HepG2 (cell line): ENCODE measurements around the gene PGA4. TPM values are rescaled to one million over a fixed set of nuclear protein-coding genes. Genes with fewer than 3 reads are reported as not detected.
A peak's percentile ranks its signal among the peaks of the same experiment; 100 is the strongest.

Experiments
- CEBPB ChIP-seq: IDR thresholded peaks from 2 replicates; pipeline ENCODE4 v1.6.1; 2011; ENCODE audit warnings: low read depth, low read length, improper control_type of control experiment, borderline replicate concordance
- ETV6 ChIP-seq: sonication (generic); formaldehyde crosslinking; conservative IDR thresholded peaks from 2 replicates; pipeline ENCODE4 v1.4.0; 2020; ENCODE audit warnings: missing genetic modification reagents
- FOXA3 ChIP-seq: IDR thresholded peaks from 2 replicates; pipeline ENCODE4 v1.6.1; 2016; ENCODE audit warnings: missing genetic modification reagents, missing compliant biosample characterization
- FOXC1 ChIP-seq: sonication (generic); formaldehyde crosslinking; IDR thresholded peaks from 2 replicates; pipeline ENCODE4 v1.8.0; 2022; ENCODE audit warnings: mild to moderate bottlenecking, missing genetic modification reagents, borderline replicate concordance
- IRX3 ChIP-seq: sonication (generic); formaldehyde crosslinking; IDR thresholded peaks from 2 replicates; pipeline ENCODE4 v1.8.1; 2023; ENCODE audit warnings: mild to moderate bottlenecking, low read depth, missing genetic modification reagents, borderline replicate concordance
- ISL2 ChIP-seq: sonication (generic); formaldehyde crosslinking; IDR thresholded peaks from 2 replicates; pipeline ENCODE4 v1.5.0; 2020; ENCODE audit warnings: missing genetic modification reagents
- NONO ChIP-seq, 2 experiments: fragments of 450-650 bp in 1 of 2; sonication (generic) in 1 of 2; formaldehyde crosslinking in 1 of 2; IDR thresholded peaks in 1 of 2; conservative IDR thresholded peaks in 1 of 2; 2 replicates each; pipeline versions ENCODE4 v1.6.1 to v1.8.0; 2017 to 2022; ENCODE audit warnings: mild to moderate bottlenecking in 1 of 2, missing genetic modification reagents in 1 of 2, moderate library complexity in 1 of 2
- NR2F2 ChIP-seq: IDR thresholded peaks from 2 replicates; pipeline ENCODE4 v1.6.1; 2012; ENCODE audit warnings: low read depth, inconsistent platforms, borderline replicate concordance
- SYNCRIP ChIP-seq: fragments of 200-400 bp; formaldehyde crosslinking; IDR thresholded peaks from 2 replicates; pipeline ENCODE4 v1.6.1; 2018; ENCODE audit warnings: mild to moderate bottlenecking, low read depth, low read length; ENCODE audit not compliant: insufficient read depth
- TAF15 ChIP-seq: fragments of 200-400 bp; formaldehyde crosslinking; IDR thresholded peaks from one replicate; pipeline ENCODE4 v1.6.1; 2018; ENCODE audit warnings: mild to moderate bottlenecking, low read depth, low read length; ENCODE audit not compliant: poor library complexity, severe bottlenecking
- ZBTB38 ChIP-seq: sonication (generic); formaldehyde crosslinking; IDR thresholded peaks from 2 replicates; pipeline ENCODE4 v1.5.1; 2020; ENCODE audit warnings: mild to moderate bottlenecking, missing genetic modification reagents
- ZFP90 ChIP-seq: sonication (generic); formaldehyde crosslinking; IDR thresholded peaks from 2 replicates; pipeline ENCODE4 v1.8.0; 2022; ENCODE audit warnings: missing genetic modification reagents, mild to moderate bottlenecking, inconsistent platforms, borderline replicate concordance
- ZMAT3 ChIP-seq: sonication (generic); formaldehyde crosslinking; conservative IDR thresholded peaks from 2 replicates; pipeline ENCODE4 v1.7.0; 2021; ENCODE audit warnings: missing genetic modification reagents
- ZNF543 ChIP-seq: sonication (generic); formaldehyde crosslinking; IDR thresholded peaks from 2 replicates; pipeline ENCODE4 v1.4.0; 2020; ENCODE audit warnings: mild to moderate bottlenecking, missing genetic modification reagents
- ZNF605 ChIP-seq: sonication (generic); formaldehyde crosslinking; IDR thresholded peaks from 2 replicates; pipeline ENCODE4 v1.8.0; 2022; ENCODE audit warnings: mild to moderate bottlenecking, missing genetic modification reagents
- ZNF710 ChIP-seq: sonication (generic); formaldehyde crosslinking; IDR thresholded peaks from 2 replicates; pipeline ENCODE4 v1.5.0; 2020; ENCODE audit warnings: mild to moderate bottlenecking, missing genetic modification reagents, borderline replicate concordance
- ZSCAN12 ChIP-seq: sonication (generic); formaldehyde crosslinking; IDR thresholded peaks from 2 replicates; pipeline ENCODE4 v1.9.0; 2021; ENCODE audit warnings: mild to moderate bottlenecking, missing genetic modification reagents
- polyA plus RNA-seq, 8 experiments: library from polyadenylated mRNA; depleted of rRNA in 3 of 8; stranded (reverse) in 7 of 8; unstranded in 1 of 8; fragments of >200 nt; fragmentation: Illumina TruSeq in 4 of 8; extraction: Trizol in 4 of 8; gene quantifications; 2 replicates each; pipeline versions ENCODE4 v1.2.1 to v1.2.3, GENCODE V29; 2011 to 2016; ENCODE audit warnings: low read depth in 4 of 8, missing spikeins in 1 of 8, mixed read lengths in 1 of 8; ENCODE audit not compliant: insufficient read depth in 1 of 8
- total RNA-seq, 5 experiments: library from RNA; depleted of rRNA; stranded (reverse); fragments of >200 nt; fragmentation: Illumina TruSeq; extraction: Trizol; gene quantifications; 2 replicates each; pipeline ENCODE4 v1.2.3, GENCODE V29; 2016; ENCODE audit warnings: low read depth in 1 of 5
- TF ChIP-seq, protein P1 (sequence below): IDR thresholded peaks from 2 replicates; pipeline ENCODE4 v1.4.0; 2020; ENCODE audit warnings: mild to moderate bottlenecking, missing genetic modification reagents
- TF ChIP-seq, protein P2 (sequence below): sonication (generic); formaldehyde crosslinking; IDR thresholded peaks from 2 replicates; pipeline ENCODE4 v1.8.1; 2023; ENCODE audit warnings: missing genetic modification reagents, inconsistent platforms, borderline replicate concordance
- TF ChIP-seq, protein P3 (sequence below): IDR thresholded peaks from 2 replicates; pipeline ENCODE4 v1.6.1; 2016; ENCODE audit warnings: mild to moderate bottlenecking
- TF ChIP-seq, protein P4 (sequence below): sonication (generic); formaldehyde crosslinking; IDR thresholded peaks from 2 replicates; pipeline ENCODE4 v1.4.0; 2020; ENCODE audit warnings: mild to moderate bottlenecking, missing genetic modification reagents

PGA4 gene
- total and polyA plus RNA-seq, 2 of the 13 experiments (the other 11 are each of a cell fraction or from before 2014, with no cell fraction given): not detected

- TF ChIP-seq ZNF710 (CRISPR knock-in tag) (no peak), ZSCAN12 (CRISPR knock-in tag) (peak; percentile 49; the same call in 1 of the 2 replicates), ZMAT3 (no peak; the same call in none of the 2 replicates), ZBTB38 (CRISPR knock-in tag) (peak; percentile 85; the same call in 1 of the 2 replicates), NR2F2 (peak; percentile 45; the same call in 1 of the 2 replicates), NONO (IDR thresholded peaks at IDR 0.05) (no peak), NONO (CRISPR knock-in tag; conservative IDR thresholded peaks at IDR 0.05) (no peak), ZFP90 (CRISPR knock-in tag) (no peak), ZNF605 (no peak), TAF15 (no peak), ZNF543 (CRISPR knock-in tag) (no peak), ETV6 (no peak), IRX3 (CRISPR knock-in tag) (no peak), FOXA3 (CRISPR knock-in tag) (no peak), ISL2 (CRISPR knock-in tag) (no peak), SYNCRIP (no peak), CEBPB (no peak), FOXC1 (CRISPR knock-in tag) (no peak)
- TF ChIP-seq, protein P1, sequence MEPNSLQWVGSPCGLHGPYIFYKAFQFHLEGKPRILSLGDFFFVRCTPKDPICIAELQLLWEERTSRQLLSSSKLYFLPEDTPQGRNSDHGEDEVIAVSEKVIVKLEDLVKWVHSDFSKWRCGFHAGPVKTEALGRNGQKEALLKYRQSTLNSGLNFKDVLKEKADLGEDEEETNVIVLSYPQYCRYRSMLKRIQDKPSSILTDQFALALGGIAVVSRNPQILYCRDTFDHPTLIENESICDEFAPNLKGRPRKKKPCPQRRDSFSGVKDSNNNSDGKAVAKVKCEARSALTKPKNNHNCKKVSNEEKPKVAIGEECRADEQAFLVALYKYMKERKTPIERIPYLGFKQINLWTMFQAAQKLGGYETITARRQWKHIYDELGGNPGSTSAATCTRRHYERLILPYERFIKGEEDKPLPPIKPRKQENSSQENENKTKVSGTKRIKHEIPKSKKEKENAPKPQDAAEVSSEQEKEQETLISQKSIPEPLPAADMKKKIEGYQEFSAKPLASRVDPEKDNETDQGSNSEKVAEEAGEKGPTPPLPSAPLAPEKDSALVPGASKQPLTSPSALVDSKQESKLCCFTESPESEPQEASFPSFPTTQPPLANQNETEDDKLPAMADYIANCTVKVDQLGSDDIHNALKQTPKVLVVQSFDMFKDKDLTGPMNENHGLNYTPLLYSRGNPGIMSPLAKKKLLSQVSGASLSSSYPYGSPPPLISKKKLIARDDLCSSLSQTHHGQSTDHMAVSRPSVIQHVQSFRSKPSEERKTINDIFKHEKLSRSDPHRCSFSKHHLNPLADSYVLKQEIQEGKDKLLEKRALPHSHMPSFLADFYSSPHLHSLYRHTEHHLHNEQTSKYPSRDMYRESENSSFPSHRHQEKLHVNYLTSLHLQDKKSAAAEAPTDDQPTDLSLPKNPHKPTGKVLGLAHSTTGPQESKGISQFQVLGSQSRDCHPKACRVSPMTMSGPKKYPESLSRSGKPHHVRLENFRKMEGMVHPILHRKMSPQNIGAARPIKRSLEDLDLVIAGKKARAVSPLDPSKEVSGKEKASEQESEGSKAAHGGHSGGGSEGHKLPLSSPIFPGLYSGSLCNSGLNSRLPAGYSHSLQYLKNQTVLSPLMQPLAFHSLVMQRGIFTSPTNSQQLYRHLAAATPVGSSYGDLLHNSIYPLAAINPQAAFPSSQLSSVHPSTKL (CRISPR knock-in tag): peak; percentile 68; the same call in 1 of the 2 replicates
- TF ChIP-seq, protein P2, sequence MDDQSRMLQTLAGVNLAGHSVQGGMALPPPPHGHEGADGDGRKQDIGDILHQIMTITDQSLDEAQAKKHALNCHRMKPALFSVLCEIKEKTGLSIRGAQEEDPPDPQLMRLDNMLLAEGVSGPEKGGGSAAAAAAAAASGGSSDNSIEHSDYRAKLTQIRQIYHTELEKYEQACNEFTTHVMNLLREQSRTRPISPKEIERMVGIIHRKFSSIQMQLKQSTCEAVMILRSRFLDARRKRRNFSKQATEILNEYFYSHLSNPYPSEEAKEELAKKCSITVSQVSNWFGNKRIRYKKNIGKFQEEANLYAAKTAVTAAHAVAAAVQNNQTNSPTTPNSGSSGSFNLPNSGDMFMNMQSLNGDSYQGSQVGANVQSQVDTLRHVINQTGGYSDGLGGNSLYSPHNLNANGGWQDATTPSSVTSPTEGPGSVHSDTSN (CRISPR knock-in tag): no peak
- TF ChIP-seq, protein P3, sequence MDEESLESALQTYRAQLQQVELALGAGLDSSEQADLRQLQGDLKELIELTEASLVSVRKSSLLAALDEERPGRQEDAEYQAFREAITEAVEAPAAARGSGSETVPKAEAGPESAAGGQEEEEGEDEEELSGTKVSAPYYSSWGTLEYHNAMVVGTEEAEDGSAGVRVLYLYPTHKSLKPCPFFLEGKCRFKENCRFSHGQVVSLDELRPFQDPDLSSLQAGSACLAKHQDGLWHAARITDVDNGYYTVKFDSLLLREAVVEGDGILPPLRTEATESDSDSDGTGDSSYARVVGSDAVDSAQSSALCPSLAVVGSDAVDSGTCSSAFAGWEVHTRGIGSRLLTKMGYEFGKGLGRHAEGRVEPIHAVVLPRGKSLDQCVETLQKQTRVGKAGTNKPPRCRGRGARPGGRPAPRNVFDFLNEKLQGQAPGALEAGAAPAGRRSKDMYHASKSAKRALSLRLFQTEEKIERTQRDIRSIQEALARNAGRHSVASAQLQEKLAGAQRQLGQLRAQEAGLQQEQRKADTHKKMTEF (CRISPR knock-in tag): peak; percentile 56; the same call in 1 of the 2 replicates
- TF ChIP-seq, protein P4, sequence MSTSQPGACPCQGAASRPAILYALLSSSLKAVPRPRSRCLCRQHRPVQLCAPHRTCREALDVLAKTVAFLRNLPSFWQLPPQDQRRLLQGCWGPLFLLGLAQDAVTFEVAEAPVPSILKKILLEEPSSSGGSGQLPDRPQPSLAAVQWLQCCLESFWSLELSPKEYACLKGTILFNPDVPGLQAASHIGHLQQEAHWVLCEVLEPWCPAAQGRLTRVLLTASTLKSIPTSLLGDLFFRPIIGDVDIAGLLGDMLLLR (CRISPR knock-in tag): no peak
Measured at GRCh38 chr11:61267437-61267841, 45.3 kb downstream of the PGA4 start (continued).
